ENCODE measurements around the gene KIRREL1.

DNA sequence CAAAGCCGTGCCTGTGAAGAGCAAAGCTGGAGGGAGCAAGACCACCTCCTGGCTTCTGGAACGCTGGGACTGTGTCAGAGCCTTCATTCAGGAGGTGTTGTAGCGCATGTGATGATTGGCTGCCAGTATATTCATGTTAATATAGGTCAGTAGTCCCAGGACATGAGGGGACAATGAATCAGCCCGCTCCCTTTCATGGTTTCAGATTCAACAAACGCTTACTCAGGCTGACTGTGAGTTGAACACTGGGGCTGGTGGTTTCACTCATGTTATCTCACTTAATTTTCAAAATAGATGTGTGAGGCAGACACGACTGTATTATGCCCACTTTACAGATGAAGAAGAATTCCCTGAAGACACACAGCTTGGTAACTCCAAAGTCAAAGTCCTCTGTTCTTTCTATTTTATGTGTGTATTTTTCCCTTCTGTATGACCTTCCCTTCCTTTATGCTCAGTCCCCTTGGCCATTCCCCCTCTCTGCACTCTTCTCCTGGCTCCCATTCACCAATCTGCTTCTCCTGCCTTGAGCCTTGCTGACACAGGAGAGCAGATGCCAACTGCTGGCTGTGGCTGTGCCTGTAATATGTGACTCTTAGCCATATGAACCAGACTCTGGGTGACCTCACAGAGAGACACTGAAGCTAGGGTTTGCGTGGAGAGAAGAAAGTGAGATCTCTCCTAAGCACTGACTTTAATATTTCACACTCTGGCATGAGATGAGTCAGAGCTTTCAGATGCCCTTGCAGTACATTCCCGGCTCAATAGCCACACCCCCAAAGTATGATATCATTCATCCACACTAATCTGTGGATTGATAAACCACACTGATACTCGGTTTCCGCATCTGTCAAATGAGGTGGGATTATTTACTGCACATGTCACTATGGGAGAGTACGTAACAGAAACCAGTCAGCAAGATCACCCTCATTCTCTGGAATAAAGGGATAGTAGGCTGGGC, 31.4 kb upstream of the KIRREL1 start:
- TF ChIP-seq EP300 (IDR thresholded peaks at IDR 0.05; ENCODE audit: borderline replicate concordance): no peak
- TF ChIP-seq TAF1 (IDR thresholded peaks at IDR 0.05; ENCODE audit: low read depth): no peak
- no peak for TF ChIP-seq TEAD4 (IDR thresholded peaks at IDR 0.05)
- TF ChIP-seq YY1 (IDR thresholded peaks at IDR 0.05; ENCODE audit: low read depth): no peak
- TF ChIP-seq, protein P1, sequence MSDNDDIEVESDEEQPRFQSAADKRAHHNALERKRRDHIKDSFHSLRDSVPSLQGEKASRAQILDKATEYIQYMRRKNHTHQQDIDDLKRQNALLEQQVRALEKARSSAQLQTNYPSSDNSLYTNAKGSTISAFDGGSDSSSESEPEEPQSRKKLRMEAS (IDR thresholded peaks at IDR 0.05): no peak
- TF ChIP-seq FOXM1 (IDR thresholded peaks at IDR 0.05; ENCODE audit: borderline replicate concordance, low read depth): no peak
- no peak for TF ChIP-seq RAD21 (IDR thresholded peaks at IDR 0.05; ENCODE audit: low read depth)
